Dendritic cell treated with granulocyte-macrophage colony-stimulating factor and Interleukin-4, amounts not matched to agents 40 ng/mL and 50 ng/mL, for 4 days (primary cell): ENCODE data around the gene ARID2.

ENCODE experiments used
- H3K27ac Mint-ChIP-seq: one replicate; pipeline ENCODE4 v1.8.0; 2022; ENCODE audit warnings: mild to moderate bottlenecking, mixed read lengths
- H3K27me3 Mint-ChIP-seq: one replicate; pipeline ENCODE4 v1.8.0; 2022; ENCODE audit warnings: mild to moderate bottlenecking, mixed read lengths
- H3K36me3 Mint-ChIP-seq: one replicate; pipeline ENCODE4 v1.8.0; 2022; ENCODE audit warnings: low read depth, mixed read lengths
- H3K4me1 Mint-ChIP-seq: one replicate; pipeline ENCODE4 v1.8.0; 2022; ENCODE audit warnings: low read depth, mixed read lengths
- H3K4me3 Mint-ChIP-seq: one replicate; pipeline ENCODE4 v1.8.0; 2022; ENCODE audit warnings: mild to moderate bottlenecking, moderate library complexity, mixed read lengths
- H3K9me3 Mint-ChIP-seq: one replicate; pipeline ENCODE4 v1.8.0; 2022; ENCODE audit warnings: mixed read lengths
- intact Hi-C: fragments of 100-400 bp; cut with micrococcal nuclease; formaldehyde crosslinking; loops from one replicate; pipeline ENCODE4 v1.15.0; 2022

ARID2 gene, protein sequence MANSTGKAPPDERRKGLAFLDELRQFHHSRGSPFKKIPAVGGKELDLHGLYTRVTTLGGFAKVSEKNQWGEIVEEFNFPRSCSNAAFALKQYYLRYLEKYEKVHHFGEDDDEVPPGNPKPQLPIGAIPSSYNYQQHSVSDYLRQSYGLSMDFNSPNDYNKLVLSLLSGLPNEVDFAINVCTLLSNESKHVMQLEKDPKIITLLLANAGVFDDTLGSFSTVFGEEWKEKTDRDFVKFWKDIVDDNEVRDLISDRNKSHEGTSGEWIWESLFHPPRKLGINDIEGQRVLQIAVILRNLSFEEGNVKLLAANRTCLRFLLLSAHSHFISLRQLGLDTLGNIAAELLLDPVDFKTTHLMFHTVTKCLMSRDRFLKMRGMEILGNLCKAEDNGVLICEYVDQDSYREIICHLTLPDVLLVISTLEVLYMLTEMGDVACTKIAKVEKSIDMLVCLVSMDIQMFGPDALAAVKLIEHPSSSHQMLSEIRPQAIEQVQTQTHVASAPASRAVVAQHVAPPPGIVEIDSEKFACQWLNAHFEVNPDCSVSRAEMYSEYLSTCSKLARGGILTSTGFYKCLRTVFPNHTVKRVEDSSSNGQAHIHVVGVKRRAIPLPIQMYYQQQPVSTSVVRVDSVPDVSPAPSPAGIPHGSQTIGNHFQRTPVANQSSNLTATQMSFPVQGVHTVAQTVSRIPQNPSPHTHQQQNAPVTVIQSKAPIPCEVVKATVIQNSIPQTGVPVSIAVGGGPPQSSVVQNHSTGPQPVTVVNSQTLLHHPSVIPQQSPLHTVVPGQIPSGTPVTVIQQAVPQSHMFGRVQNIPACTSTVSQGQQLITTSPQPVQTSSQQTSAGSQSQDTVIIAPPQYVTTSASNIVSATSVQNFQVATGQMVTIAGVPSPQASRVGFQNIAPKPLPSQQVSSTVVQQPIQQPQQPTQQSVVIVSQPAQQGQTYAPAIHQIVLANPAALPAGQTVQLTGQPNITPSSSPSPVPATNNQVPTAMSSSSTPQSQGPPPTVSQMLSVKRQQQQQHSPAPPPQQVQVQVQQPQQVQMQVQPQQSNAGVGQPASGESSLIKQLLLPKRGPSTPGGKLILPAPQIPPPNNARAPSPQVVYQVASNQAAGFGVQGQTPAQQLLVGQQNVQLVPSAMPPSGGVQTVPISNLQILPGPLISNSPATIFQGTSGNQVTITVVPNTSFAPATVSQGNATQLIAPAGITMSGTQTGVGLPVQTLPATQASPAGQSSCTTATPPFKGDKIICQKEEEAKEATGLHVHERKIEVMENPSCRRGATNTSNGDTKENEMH (N-terminal part only)

DNA sequence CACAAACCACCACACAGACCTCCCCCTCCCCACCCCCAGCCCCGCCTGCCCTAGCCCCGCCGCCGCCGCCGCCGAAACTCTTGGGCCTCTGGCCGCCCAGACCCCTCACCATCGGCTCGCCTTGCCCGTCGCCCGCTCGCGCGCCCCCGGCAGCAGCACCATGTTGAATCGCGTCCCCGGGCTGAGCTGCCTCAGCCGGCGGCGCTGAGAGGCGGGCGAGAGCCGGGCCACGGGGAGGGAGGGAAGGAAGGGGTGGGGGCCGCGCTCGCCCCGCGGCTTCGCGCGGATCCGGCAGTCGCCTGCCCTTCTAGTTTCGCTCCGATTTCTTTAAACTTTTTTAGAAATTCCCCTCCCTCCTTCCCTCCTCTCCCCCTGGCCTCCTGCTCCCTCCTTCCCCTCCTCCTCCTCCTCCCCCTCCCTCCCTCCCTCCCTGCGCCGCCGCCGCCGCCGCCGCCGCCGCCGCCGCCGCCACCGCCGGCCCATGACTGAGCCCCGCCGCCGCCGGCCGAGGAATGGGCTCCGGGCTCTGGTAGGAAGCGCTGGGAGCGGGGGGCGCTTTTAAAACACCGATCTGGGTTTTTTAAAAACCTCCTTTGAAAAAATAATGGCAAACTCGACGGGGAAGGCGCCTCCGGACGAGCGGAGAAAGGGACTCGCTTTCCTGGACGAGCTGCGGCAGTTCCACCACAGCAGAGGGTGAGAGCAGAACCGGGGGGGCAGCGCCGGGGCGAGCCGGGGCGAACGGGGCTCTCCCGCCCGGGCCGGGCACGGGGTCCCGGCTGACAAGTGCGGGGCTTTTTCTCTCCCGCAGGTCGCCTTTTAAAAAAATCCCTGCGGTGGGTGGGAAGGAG, at the start of gene ARID2:
ARID2 (plus strand) TSS at position 474 of the 851 bp plus-strand sequence; CDS start at position 605, 131 bp downstream.
- peaks cover 13% of the 10 kb centered on the region for H3K4me1 Mint-ChIP-seq
- no peaks in the 10 kb centered on the region for H3K27me3 Mint-ChIP-seq
- H3K36me3 Mint-ChIP-seq = peaks cover 35% of the 10 kb centered on the region
- H3K4me3 Mint-ChIP-seq = peak within 1 kb of the TSS; percentile 96
- intact Hi-C loops = loop anchor here (5.0 to 10.0 kb wide), 2 partner anchors 187 to 515 kb away; partner anchors contain the start of gene ANO6
- H3K27ac Mint-ChIP-seq = peak within 1 kb of the TSS; percentile 96
- H3K9me3 Mint-ChIP-seq = no peaks in the 10 kb centered on the region

DNA sequence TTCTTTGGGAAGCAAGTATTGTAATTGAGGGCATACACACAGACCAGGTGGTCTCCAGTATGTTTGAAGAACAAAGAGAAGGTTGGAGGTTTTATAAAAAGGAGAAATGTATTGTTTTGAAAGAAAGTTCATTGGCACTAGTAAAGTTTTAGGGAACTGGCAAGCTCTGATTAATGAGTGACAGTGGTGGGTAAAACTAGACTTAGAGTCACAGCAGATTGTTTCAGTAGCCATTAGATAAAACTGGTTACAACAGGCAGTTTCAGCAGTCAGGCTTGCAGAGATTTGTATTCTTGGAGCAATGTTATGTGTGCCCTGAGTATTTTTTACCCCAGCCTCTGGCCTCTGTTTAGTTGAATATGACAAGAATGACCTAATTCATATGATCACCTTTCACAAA, 49.1 kb upstream of the ARID2 start:
- H3K9me3 Mint-ChIP-seq = no peaks in the 10 kb centered on the region
- peaks cover 6% of the 10 kb centered on the region for H3K4me1 Mint-ChIP-seq
- no peak overlapping the region for H3K27ac Mint-ChIP-seq
- H3K36me3 Mint-ChIP-seq = no peaks in the 10 kb centered on the region
- H3K27me3 Mint-ChIP-seq = no peaks in the 10 kb centered on the region
- intact Hi-C loops = no loop called here
- no peak overlapping the region for H3K4me3 Mint-ChIP-seq

DNA sequence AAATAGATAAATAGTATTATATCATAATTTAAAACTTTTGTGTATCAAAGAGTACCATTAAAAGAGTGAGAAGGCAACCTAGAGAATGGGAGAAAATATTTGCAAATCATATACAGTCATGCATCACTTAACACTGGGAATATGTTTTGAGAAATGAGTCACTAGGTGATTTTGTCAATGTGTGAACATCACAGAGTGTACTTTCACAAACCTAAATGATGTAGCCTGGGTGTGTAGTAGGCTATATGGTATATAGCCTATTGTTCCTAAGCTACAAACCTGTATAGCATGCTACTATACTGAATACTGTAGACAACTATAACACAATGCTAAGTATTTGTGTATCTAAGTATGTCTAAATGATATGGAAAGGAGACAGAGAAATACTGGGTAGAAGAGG, 48.0 kb upstream of the ARID2 start:
- intact Hi-C loops = no loop called here
- H3K4me3 Mint-ChIP-seq = no peak overlapping the region
- no peaks in the 10 kb centered on the region for H3K27me3 Mint-ChIP-seq
- no peak overlapping the region for H3K27ac Mint-ChIP-seq
- no peaks in the 10 kb centered on the region for H3K36me3 Mint-ChIP-seq
- H3K4me1 Mint-ChIP-seq = peaks cover 6% of the 10 kb centered on the region
- H3K9me3 Mint-ChIP-seq = no peaks in the 10 kb centered on the region

DNA sequence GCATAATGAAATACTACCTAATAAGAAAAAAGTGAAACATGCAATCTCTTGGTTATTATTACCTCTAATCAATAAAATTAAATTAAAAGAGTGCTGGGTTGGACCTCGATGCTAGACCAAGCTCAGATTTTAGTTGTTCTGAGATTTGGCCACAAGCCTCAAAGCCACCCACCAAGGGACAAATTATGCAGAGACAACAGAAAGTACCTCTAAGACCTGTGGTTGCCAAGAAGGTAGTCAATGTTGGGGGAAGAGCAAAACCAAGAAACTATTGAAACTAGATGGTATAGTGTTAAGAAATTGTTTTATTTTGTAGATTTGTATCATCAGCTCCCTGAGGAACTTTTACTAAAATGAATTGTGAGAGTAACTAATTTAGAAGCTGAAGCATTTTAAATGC, 43.8 kb upstream of the ARID2 start:
- Mint-ChIP-seq H3K36me3 (no peaks in the 10 kb centered on the region), H3K9me3 (no peaks in the 10 kb centered on the region), H3K4me1 (peaks cover 6% of the 10 kb centered on the region), H3K27me3 (no peaks in the 10 kb centered on the region), H3K27ac (no peak overlapping the region), H3K4me3 (no peak overlapping the region)
- intact Hi-C loops = no loop called here

DNA sequence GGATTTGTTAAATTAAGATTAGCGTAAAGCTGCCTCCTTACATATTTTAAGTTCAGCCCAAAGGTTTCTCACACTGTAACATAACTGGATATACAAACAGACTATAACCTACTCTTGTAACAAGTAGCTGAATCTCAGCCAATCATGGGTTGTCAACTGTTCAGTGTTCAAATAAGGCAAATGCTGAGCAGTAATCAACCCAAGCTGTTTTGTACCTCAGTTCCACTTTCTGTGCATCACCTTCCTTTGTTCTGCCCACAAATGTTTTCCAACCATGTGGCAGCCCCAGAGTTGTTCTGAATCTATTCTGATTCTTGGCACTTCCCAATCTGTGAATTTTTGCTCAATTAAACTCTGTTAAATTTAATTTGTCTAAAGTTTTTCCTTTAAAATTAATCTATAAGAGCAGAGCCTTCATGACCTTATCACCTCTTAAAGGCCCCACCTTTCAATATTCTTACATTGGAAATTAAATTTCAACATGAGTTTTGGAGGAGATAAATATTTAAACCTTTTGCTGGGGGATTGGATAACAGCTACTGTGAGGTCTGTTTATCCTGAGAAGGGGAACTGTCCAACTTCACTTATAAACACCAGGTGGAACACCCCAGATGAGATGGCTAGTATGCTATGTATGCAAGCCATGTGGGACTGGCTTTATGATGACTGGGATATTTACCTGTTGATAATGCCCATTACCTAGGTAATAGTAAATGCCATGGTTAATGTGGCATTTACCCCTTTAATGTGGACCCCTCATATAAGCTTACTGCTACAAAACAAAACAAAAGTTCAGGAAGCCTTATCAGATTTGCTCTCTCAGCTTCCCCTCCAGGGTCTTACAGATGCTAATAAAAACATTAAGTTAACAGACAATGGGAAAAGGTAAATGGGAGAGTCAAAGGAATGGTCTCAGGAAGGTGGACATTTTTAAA, 42.2 kb upstream of the ARID2 start:
- no peak overlapping the region for H3K4me3 Mint-ChIP-seq
- no peaks in the 10 kb centered on the region for H3K36me3 Mint-ChIP-seq
- peaks cover 6% of the 10 kb centered on the region for H3K4me1 Mint-ChIP-seq
- intact Hi-C loops = no loop called here
- no peaks in the 10 kb centered on the region for H3K9me3 Mint-ChIP-seq
- no peaks in the 10 kb centered on the region for H3K27me3 Mint-ChIP-seq
- no peak overlapping the region for H3K27ac Mint-ChIP-seq

DNA sequence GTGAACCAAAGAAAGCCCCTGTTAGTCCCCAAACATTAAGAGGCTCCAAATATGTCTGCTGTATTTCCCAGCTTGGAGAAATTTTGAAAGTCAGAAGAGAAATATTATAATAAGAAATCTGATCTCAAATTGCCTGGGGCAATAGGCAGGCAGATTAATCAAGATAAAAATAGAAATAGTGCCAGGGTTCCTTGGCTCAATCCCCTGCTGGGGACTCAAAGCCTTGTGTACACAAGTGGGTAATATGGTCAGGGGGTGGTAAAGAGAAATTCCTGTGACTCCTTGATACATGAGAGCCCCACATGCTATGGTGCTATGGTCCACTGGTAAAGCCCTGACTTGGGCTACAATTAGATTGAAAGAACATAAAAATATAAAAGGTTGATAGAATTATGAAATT, 41.3 kb upstream of the ARID2 start:
- Mint-ChIP-seq H3K4me3 (no peak overlapping the region), H3K4me1 (peaks cover 6% of the 10 kb centered on the region), H3K36me3 (no peaks in the 10 kb centered on the region), H3K27ac (no peak overlapping the region), H3K9me3 (no peaks in the 10 kb centered on the region), H3K27me3 (no peaks in the 10 kb centered on the region)
- intact Hi-C loops = no loop called here

DNA sequence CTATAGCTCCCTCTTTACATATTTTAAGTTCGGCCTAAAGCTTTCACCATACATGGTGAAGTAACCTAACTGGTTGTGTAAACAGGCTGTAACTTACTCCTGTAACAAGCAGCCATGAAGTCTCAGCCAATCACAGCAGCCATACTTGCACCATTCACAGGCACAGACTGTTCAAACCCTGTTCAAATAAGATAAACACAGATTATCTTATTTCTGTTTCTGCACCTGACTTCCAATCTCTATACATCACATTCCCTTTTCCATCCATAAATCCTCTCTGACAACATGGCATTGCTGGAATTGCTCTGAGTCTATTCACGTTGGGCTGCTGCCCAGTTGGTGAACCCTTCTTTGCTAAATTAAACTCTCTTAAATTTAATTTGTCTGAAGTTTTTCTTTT, 34.5 kb upstream of the ARID2 start:
- Mint-ChIP-seq H3K4me3 (no peak overlapping the region), H3K9me3 (peaks cover 8% of the 10 kb centered on the region), H3K27ac (no peak overlapping the region), H3K36me3 (no peaks in the 10 kb centered on the region), H3K27me3 (no peaks in the 10 kb centered on the region), H3K4me1 (no peaks in the 10 kb centered on the region)
- intact Hi-C loops = no loop called here

DNA sequence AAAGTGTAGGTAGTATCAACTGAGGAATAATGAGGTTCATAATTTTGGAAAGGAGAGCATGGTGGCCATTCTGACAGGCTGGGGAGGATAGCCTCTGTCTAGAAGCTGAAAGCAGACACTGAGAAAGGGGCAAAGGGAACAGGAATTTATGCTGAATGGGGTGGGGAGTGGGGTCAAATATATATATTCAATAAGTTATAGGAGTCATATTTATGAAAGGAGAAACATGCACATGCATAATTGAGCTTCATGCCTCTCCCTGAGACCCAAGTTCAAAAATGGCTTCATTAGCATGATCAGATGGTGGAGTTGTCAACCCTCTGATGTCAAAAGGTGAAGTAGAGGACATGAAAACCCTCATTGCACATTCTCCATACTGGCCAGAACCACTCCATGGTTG, 33.9 kb upstream of the ARID2 start:
- H3K4me1 Mint-ChIP-seq = no peaks in the 10 kb centered on the region
- no peaks in the 10 kb centered on the region for H3K27me3 Mint-ChIP-seq
- H3K4me3 Mint-ChIP-seq = no peak overlapping the region
- no peak overlapping the region for H3K27ac Mint-ChIP-seq
- H3K36me3 Mint-ChIP-seq = no peaks in the 10 kb centered on the region
- intact Hi-C loops = no loop called here
- H3K9me3 Mint-ChIP-seq = peaks cover 8% of the 10 kb centered on the region

DNA sequence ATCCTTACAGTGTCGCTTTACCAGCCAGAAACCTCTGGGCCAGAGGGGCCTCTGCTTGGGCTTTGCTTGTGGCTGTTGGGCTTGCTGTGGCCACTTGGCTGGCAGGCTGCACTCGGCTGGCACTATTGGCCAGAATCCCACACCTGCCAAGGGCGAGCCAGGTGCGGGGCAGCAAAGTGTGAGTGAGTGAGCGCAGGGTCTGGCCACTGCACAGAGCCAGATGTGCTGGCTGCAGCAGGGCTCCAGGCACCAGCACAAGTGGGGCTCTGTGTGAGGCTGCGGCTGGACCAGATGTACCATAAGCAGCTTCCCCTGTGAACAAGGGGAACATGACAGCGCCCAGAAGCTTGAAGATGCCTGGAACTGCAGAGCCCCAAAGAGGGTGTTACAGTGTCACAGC, 33.5 kb upstream of the ARID2 start:
- intact Hi-C loops = no loop called here
- Mint-ChIP-seq H3K27me3 (no peaks in the 10 kb centered on the region), H3K27ac (no peak overlapping the region), H3K9me3 (peaks cover 9% of the 10 kb centered on the region), H3K36me3 (no peaks in the 10 kb centered on the region), H3K4me1 (no peaks in the 10 kb centered on the region), H3K4me3 (no peak overlapping the region)

DNA sequence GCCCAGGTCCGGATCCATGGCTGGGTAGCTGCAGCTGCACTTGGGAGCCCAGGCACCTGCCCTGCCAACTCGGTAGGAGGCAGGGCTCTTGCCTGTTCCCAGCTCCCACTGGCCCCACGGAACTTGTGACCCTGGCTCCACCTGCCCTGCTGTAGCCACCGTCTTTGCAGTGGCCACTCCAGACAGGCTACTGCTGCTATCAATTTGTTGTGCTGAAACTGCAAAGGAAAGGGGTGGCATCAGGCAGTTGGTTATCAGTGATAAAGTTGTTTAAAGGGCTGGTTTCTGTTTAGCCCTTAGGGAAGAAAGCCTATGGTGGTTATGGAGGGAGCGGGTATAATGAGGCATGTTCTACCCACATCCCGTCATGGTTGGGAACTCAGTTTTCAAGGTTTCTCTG, 32.1 kb upstream of the ARID2 start:
- H3K27me3 Mint-ChIP-seq = no peaks in the 10 kb centered on the region
- H3K4me1 Mint-ChIP-seq = no peaks in the 10 kb centered on the region

DNA sequence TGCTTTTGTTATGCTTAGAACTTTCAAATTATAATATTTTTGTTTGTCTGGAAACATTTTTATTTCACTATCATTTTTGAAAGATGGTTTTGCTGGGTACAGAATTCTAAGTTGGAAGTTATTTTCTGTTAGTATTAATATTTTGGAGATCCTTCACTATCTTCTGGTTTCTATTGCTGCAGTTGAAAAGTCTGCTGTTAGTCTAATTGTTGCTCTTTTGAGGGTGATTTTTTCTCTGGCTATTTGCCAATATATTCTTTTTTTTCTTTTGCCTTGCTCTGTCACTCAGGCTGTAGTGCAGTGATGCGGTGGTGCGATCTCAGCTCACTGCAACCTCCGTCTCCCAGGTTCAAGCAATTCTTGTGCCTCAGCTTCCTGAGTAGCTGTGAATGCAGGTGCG, 28.2 kb upstream of the ARID2 start:
- intact Hi-C loops = no loop called here
- H3K36me3 Mint-ChIP-seq = peaks cover 5% of the 10 kb centered on the region
- H3K4me1 Mint-ChIP-seq = peaks cover 9% of the 10 kb centered on the region
- H3K9me3 Mint-ChIP-seq = peaks cover 16% of the 10 kb centered on the region
- no peaks in the 10 kb centered on the region for H3K27me3 Mint-ChIP-seq
- H3K27ac Mint-ChIP-seq = no peak overlapping the region
- H3K4me3 Mint-ChIP-seq = no peak overlapping the region

More for the DNA sequence above, 32.1 kb upstream of the ARID2 start:
- H3K4me3 Mint-ChIP-seq = no peak overlapping the region
- peaks cover 5% of the 10 kb centered on the region for H3K36me3 Mint-ChIP-seq
- H3K27ac Mint-ChIP-seq = no peak overlapping the region
- intact Hi-C loops = no loop called here
- H3K9me3 Mint-ChIP-seq = peaks cover 18% of the 10 kb centered on the region

DNA sequence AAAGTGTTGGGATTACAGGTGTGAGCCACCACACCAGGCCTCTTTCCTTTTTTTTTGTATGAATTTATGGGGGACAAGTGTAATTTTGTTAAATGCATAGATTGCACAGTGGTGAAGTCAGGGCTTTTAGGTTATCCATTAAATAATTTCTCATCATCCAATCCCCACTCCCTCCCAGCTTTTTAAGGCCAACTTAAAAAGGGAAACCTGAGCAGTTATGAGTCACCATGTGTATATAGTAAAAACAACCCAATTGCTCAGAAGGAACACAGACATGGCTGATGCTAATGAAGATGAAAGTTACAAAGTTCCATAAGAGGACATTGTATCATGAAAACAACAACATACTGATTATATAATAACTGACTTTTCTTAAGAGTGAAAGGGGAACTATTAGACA, 25.6 kb upstream of the ARID2 start:
- no peak overlapping the region for H3K4me3 Mint-ChIP-seq
- intact Hi-C loops = no loop called here
- H3K27ac Mint-ChIP-seq = no peak overlapping the region
- peaks cover 20% of the 10 kb centered on the region for H3K4me1 Mint-ChIP-seq
- peaks cover 10% of the 10 kb centered on the region for H3K9me3 Mint-ChIP-seq
- no peaks in the 10 kb centered on the region for H3K27me3 Mint-ChIP-seq
- H3K36me3 Mint-ChIP-seq = peaks cover 5% of the 10 kb centered on the region
